NCI-H460 (cell line): ENCODE data around the gene SPATA16. TPM values are rescaled to one million over a fixed set of nuclear protein-coding genes. Genes with fewer than 3 reads are reported as not detected.

Experiments used
- DNase-seq: peaks from one replicate; pipeline ENCODE4 v3.0.0-alpha.2; 2016; ENCODE audit warnings: low read depth; ENCODE audit errors: extremely low read depth
- total RNA-seq: library from RNA; depleted of rRNA; stranded (reverse); fragments of >200 nt; shearing (Covaris generic); gene quantifications from 2 replicates; pipeline ENCODE4 v1.2.3, GENCODE V29; 2014

Gene SPATA16
- total RNA-seq, 1 experiment from 2014 or later, result not detected

DNA sequence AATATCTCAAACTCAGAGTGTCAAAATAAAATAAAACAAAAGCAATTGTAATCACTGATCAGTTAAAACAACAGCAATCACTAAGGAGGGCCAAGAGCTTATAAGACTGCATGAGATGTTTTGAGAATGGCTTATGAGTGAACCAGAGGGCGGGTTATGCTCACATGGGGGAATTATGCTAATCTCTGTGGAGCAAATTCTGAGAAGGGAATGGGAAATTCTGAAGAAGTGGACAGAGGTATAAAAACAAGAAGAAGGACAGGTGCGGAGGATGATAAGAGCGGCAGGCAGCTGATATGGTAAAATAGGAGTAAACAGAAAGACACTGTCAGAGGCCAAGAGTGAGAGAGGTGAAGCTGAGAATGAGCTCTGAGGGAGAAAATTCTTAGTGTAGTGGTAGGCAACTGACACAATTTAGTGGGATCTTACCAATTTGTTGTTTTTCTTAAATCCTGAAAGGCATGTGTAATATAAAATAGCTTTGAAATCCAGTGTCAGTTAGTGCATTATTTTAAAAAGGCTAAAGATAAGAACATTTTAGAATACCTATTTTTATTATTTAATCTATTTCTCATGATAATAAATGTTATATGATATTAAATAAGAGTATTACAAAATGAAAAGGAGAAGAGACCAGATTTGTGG, 133.8 kb downstream of the SPATA16 start:
- no peak for DNase-seq

GRCh38 chr3:173006006-173006405, 135.0 kb downstream of the SPATA16 start:
- DNase-seq, result no peak

- DNase-seq, result no peak
Measured at GRCh38 chr3:173004681-173005080, 136.4 kb downstream of the SPATA16 start.

- no peak for DNase-seq
Measured at GRCh38 chr3:173003956-173004355, 137.1 kb downstream of the SPATA16 start.

DNA sequence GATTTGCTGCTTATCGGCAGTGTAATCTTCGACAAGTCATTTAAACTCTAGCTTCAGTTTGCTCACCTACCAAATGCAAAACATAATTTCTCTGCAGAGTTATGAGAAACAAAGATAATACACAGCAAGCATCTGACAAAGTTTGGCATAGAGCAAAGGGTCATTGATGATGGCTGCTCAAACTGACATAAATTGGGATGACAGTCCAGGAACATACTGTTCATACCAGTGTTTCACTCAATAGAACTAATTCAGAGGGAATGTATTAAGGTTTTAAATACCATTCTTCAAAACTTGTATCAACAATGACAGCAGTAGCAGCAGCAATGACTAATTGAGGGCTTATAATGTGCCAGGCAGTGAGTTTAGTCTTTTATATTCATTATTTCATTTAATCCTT, 137.6 kb downstream of the SPATA16 start:
- DNase-seq, result no peak

GRCh38 chr3:173001622-173002021, 139.4 kb downstream of the SPATA16 start:
- no peak for DNase-seq

DNA sequence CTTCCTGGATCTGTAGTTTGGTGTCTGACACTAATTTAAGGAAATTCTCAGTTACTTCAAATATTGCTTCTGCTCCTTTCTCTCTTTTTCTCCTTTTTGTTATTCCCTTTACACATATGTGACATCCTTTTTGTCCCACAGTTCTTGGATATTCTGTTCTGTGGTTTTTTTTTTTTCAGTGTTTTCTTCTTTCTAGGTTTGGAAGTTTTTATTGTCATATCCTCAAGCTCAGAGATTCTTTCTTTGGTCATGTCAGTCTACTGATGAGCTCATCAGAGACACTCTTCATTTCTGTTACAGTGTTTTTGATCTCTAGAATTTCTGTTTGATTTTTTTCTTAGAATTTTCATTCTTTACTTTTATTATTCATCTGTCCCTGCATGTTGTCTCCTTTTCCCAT, 140.5 kb downstream of the SPATA16 start:
- no peak for DNase-seq

DNA sequence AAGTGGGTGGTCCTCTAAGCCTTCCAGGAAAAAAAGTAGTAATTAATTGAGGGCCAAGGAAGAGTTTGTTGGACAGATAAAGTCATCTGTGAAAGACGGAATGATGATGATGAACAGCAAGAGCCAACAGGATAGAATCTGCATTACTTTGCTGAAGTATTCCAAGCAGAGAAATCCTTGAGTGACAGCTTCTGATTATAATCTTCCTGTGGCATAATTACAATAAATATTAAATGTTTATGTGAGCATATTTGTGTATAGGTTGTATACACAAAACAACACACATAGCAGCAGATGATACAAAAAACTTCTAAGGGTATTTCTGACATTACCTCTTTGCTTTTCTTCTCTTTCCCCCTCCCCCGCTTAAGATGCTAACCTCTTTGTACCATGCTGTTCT, 147.6 kb downstream of the SPATA16 start:
- no peak for DNase-seq

DNA sequence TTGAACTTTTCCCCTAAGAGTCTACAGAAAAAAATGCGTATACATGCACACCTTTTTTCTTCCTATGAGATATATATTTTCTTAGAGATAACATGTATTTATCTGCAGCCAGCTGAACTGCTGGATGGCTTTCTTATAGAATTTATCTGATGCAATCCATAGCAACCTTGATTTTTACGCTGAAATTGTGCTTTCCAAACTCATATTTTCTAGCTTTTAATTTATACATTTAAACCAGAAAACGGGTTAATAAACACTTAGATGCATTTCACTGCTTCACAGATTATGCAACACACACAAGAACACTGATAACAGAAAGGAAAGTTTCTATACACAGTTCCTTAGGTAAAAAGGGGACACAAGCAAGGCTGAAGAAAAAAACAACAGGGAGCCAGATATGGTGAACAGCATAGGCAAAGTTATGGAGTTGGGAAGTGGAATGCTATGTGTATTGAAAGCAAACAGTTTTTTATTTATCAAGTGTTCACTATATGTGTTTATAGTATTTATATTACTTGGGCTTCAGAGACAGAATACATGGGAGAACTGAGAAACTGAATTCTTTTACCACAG, 149.5 kb downstream of the SPATA16 start:
- no peak for DNase-seq

DNA sequence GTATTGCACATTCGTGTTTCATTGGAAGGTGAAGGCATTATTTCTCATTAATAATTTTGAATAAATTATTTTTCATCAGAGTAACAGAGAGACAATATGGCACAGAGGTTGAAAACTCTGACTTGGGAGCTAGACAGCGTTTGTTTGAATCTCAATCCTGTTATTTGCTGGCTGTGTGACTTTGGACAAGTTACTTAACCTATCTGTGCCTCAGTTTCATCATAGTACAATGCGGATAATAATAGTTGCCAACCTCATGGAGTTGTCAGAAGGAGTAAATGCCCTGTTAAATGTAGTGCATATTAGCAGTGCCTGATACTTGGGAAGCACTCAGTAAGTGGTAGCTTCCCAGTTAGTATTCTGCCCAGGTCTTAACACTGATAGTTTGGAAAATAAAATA, 151.7 kb downstream of the SPATA16 start:
- DNase-seq, result no peak

DNA sequence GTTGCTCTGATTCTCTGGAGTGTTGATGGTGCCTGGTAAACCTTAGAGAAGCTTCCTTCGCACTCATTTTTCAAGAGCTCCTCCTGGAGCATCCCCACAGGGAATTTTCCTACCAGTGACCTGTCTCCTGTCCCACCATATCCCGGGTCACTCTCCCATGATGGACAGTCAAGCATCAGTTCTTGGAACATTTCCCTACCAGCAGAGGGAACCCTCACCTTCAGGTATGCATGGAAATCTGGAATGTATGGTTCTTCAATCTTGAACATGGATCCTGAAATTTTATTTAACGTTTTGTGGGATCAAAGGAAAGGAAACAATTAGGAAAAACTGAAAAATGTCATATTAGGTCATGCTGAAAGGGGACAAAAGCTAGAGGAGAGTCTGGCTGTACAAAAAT, 153.8 kb downstream of the SPATA16 start:
- no peak for DNase-seq

GRCh38 chr3:172984914-172985313, 156.1 kb downstream of the SPATA16 start:
- no peak for DNase-seq

GRCh38 chr3:172982736-172983364, 158.2 kb downstream of the SPATA16 start:
- DNase-seq, result no peak

DNA sequence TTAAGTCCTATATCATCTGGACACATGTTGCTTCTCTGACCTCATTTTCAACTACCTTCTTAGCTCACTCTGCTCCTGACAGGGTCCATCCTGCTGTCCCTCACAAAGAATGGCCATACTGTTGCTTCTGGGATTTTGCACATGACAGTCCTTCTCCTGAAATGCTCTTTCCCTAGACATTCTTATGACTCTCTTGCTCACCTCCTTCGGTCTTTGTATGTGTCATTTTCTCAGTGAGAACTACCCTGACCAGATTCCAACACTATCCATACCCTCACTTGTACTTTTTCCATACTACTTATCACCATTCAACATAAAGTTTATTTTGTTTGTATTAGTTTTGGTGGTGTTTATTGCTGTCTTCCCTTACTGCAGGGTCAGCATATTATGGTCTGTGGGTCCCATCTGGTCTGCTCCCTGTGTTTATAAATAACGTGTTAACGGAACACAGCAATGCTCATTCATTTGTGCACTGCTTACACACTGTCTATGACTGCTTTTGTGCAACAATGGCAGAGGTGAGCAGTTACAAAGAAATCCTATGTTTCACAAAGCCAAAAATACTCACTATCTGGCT, 159.5 kb downstream of the SPATA16 start:
- no peak for DNase-seq

DNA sequence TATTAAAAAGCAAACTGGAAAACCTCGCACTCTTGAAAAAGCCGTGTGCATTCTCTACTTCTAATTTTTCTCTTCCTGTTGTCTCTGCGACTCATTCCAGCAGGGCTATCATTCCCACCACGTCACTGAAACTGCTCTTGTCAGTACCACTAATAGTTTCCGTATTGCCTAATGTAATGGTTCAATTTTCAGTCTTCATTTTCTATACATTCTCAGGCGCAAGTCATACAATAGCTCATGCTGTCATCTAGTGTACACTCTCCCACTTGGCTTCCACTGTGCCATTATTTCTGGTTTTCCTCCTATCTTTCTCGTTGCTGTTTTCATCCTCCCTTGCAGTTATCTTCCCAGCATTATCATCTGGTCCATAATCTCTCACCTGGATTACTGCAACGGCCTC, 160.2 kb downstream of the SPATA16 start:
- no peak for DNase-seq

- DNase-seq, result no peak
Measured at GRCh38 chr3:172977696-172978095, 163.3 kb downstream of the SPATA16 start.

GRCh38 chr3:172974969-172975368, 166.1 kb downstream of the SPATA16 start:
- DNase-seq, result no peak

GRCh38 chr3:172973799-172974198, 167.2 kb downstream of the SPATA16 start:
- DNase-seq, result no peak

GRCh38 chr3:172972717-172973116, 168.3 kb downstream of the SPATA16 start:
- no peak for DNase-seq

DNA sequence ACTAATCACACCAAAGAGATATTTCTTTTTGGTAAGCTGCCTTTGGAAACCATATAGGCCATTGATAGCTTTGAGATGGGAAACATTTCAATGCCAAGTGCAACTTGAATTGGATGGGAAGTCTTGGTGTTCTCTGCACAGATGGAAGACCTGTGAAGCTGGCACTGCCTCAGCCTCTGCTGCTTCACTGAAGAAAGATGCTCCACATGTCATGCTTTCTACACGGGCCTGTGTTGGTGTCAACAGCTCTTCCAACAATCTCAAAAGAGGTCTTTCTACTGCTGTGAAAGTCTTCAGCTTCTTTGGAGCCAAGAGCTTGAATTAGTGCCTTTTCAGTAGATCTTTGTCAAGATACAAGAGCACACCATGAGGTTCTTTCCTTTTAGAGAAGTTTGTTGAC, 169.0 kb downstream of the SPATA16 start:
- no peak for DNase-seq

GRCh38 chr3:172968646-172969045, 172.4 kb downstream of the SPATA16 start:
- DNase-seq, result no peak

DNA sequence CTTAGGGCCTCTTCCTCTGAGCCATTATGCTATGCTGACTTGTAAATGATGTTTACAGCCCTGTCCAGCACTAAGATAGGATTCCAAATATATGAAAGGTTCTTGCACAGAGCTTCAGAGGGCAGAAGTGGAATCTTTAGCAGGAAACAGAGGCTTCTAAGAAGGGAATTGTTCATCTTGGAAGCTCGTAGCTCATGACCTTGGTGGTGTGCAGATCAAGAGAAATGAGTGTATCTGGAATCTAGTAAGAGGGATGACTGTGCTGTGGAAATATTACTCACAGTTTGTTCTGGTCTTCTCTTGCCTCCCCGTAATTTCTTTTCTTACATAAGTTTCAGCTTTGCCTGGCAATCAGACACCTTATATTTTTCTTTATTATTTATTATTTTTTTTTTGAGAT, 175.8 kb downstream of the SPATA16 start:
- no peak for DNase-seq
